ENCODE results near the gene GLIPR1.

Gene GLIPR1

DNA sequence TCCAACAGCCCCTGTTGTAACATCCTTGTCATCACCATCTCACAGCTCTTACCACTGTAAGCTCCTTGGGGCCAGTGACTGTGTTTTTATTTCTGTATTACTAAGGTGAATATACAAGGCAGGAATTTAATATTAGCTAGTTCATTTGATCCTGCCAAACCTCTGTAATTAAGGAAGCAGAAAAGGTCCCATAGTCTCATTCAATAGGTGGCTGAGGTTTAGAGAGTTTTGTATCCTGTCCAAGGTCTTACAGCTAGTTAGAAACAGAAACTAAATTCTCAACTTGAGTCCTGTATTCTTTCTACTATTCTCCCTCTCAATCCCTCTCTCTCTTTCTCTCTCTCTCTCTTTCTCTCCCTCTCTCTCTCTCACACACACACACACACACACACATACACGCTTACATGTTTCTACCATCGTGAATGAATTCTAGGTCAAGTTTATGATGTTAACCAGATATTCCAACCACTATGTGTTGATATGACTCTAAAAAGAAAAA is 543 bp upstream of the GLIPR1 start:
- Histone ChIP-seq H3K4me2 (ENCODE audit: insufficient read depth, low read length, poor library complexity, severe bottlenecking) (no peak overlapping the region), H3K18ac (ENCODE audit: low read length) (no peak overlapping the region), H3K4ac (ENCODE audit: low read length) (no peak overlapping the region), H3K23ac (ENCODE audit: low read depth, low read length, poor library complexity) (no peak overlapping the region), H4K91ac (ENCODE audit: low read depth, low read length, poor library complexity) (no peak overlapping the region), H3K14ac (ENCODE audit: low read length) (no peak overlapping the region), H2AFZ (ENCODE audit: low read length) (peak overlapping the region; percentile 68), H2BK12ac (ENCODE audit: low read length) (no peak overlapping the region), H2AK5ac (ENCODE audit: low read depth, low read length) (no peak overlapping the region), H4K8ac (ENCODE audit: low read depth, low read length) (no peak overlapping the region), H3K27ac (replicated peaks; ENCODE audit: low read length) (no peak overlapping the region), H3K36me3 (replicated peaks in 1 of 2; ENCODE audit: control insufficient read depth in 2 of 2, insufficient read depth in 2 of 2, low read length in 2 of 2) (no peaks in the 10 kb centered on the region), H2BK15ac (ENCODE audit: low read length) (no peak overlapping the region), H3K9me3 (replicated peaks in 1 of 2; ENCODE audit: control insufficient read depth in 2 of 2, insufficient read depth in 1 of 2, low read depth in 1 of 2, low read length in 2 of 2) (no peaks in the 10 kb centered on the region), H3K4me1 (ENCODE audit: control insufficient read depth in 2 of 2, insufficient read depth in 1 of 2, low read depth in 1 of 2, low read length in 2 of 2) (peaks cover 0 to 10% of the 10 kb centered on the region in 2 donors), H2BK120ac (ENCODE audit: low read depth, low read length) (no peak overlapping the region), H3K4me3 (ENCODE audit: low read length in 2 of 2) (no peak overlapping the region), H3K9ac (ENCODE audit: low read depth, low read length, poor library complexity) (no peak overlapping the region), H3K27me3 (ENCODE audit: control insufficient read depth in 3 of 3, insufficient read depth in 3 of 3, low read depth in 1 of 3, low read length in 3 of 3) (no peaks in the 10 kb centered on the region), H3K79me1 (ENCODE audit: low read depth, low read length) (no peaks in the 10 kb centered on the region), H2BK5ac (ENCODE audit: low read length) (no peak overlapping the region)
- DNase-seq (ENCODE audit: low spot score): no peak
- no CpG with 5 or more reads among the region's 2 CpGs for WGBS, 2 donors (ENCODE audit: extremely low coverage in 2 of 2, insufficient read length in 2 of 2, insufficient replicate concordance in 1 of 2)

DNA sequence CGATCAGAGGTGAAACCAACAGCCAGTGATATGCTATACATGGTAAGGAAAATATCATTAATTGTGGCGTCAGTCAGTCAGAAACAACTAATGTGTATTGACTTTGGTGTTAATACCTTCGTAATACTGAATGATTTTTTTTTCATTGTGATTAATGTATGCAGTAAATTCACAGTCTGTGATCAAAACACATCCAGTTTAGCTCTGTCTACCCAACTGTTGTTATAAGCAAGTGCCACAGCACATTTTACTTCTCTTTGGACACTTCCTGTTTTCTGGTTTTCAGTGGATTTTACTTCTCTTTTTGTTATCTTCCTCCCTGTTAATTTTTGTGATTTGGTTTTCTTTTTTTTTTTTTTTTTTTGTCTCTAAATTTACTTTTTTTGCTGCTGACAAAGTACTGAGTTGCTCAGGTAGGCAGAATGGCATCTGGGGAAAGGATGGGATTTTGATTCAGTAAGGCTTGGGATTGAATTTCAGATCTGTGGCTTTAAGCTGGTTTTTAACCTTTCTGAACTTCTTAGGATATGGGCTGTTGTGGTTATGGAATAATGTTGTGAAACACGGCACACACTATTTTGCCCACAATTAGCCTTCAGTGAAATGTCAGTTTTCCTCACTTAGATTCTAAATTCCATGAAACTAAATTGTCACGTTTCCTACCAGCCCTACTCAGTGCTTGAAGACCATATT is 604 bp downstream of the GLIPR1 start:
- H3K79me1 ChIP-seq (ENCODE audit: low read depth, low read length): no peaks in the 10 kb centered on the region
- no peak overlapping the region for H3K4me2 ChIP-seq (ENCODE audit: insufficient read depth, low read length, poor library complexity, severe bottlenecking)
- no peaks in the 10 kb centered on the region for H3K27me3 ChIP-seq (ENCODE audit: control insufficient read depth in 3 of 3, insufficient read depth in 3 of 3, low read depth in 1 of 3, low read length in 3 of 3)
- WGBS, 2 donors (ENCODE audit: extremely low coverage in 2 of 2, insufficient read length in 2 of 2, insufficient replicate concordance in 1 of 2): no CpG with 5 or more reads among the region's 5 CpGs
- no peak overlapping the region for H2BK5ac ChIP-seq (ENCODE audit: low read length)
- no peak overlapping the region for H2AK5ac ChIP-seq (ENCODE audit: low read depth, low read length)
- H4K8ac ChIP-seq (ENCODE audit: low read depth, low read length): no peak overlapping the region
- no peak overlapping the region for H3K4me3 ChIP-seq (ENCODE audit: low read length in 2 of 2)
- peak overlapping the region; percentile 68 for H2AFZ ChIP-seq (ENCODE audit: low read length)
- H3K18ac ChIP-seq (ENCODE audit: low read length): no peak overlapping the region
- H3K4ac ChIP-seq (ENCODE audit: low read length): no peak overlapping the region
- no peak overlapping the region for H3K23ac ChIP-seq (ENCODE audit: low read depth, low read length, poor library complexity)
- no peak overlapping the region for H3K27ac ChIP-seq (replicated peaks; ENCODE audit: low read length)
- peaks cover 0 to 10% of the 10 kb centered on the region in 2 donors for H3K4me1 ChIP-seq (ENCODE audit: control insufficient read depth in 2 of 2, insufficient read depth in 1 of 2, low read depth in 1 of 2, low read length in 2 of 2)
- no peak overlapping the region for H3K14ac ChIP-seq (ENCODE audit: low read length)
- no peak overlapping the region for H2BK120ac ChIP-seq (ENCODE audit: low read depth, low read length)
- no peak overlapping the region for H3K9ac ChIP-seq (ENCODE audit: low read depth, low read length, poor library complexity)
- no peak overlapping the region for H2BK15ac ChIP-seq (ENCODE audit: low read length)
- no peak overlapping the region for H2BK12ac ChIP-seq (ENCODE audit: low read length)
- DNase-seq (ENCODE audit: low spot score): no peak
- H3K9me3 ChIP-seq (replicated peaks in 1 of 2; ENCODE audit: control insufficient read depth in 2 of 2, insufficient read depth in 1 of 2, low read depth in 1 of 2, low read length in 2 of 2): no peaks in the 10 kb centered on the region
- no peaks in the 10 kb centered on the region for H3K36me3 ChIP-seq (replicated peaks in 1 of 2; ENCODE audit: control insufficient read depth in 2 of 2, insufficient read depth in 2 of 2, low read length in 2 of 2)
- H4K91ac ChIP-seq (ENCODE audit: low read depth, low read length, poor library complexity): no peak overlapping the region

DNA sequence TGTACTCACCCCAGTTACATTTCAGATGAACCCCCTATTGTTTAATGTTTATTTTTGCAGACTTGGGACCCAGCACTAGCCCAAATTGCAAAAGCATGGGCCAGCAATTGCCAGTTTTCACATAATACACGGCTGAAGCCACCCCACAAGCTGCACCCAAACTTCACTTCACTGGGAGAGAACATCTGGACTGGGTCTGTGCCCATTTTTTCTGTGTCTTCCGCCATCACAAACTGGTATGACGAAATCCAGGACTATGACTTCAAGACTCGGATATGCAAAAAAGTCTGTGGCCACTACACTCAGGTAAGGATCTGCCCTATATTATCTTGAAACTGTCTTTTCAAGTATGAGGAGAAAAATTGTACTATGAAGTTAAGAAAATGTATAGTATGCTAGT is 1.2 kb downstream of the GLIPR1 start:
- no peaks in the 10 kb centered on the region for H3K79me1 ChIP-seq (ENCODE audit: low read depth, low read length)
- no peak overlapping the region for H3K9ac ChIP-seq (ENCODE audit: low read depth, low read length, poor library complexity)
- no peak overlapping the region for H3K4me2 ChIP-seq (ENCODE audit: insufficient read depth, low read length, poor library complexity, severe bottlenecking)
- H3K23ac ChIP-seq (ENCODE audit: low read depth, low read length, poor library complexity): no peak overlapping the region
- no peak overlapping the region for H3K4me3 ChIP-seq (ENCODE audit: low read length in 2 of 2)
- H2AK5ac ChIP-seq (ENCODE audit: low read depth, low read length): no peak overlapping the region
- no peak for DNase-seq (ENCODE audit: low spot score)
- H2BK5ac ChIP-seq (ENCODE audit: low read length): no peak overlapping the region
- no peaks in the 10 kb centered on the region for H3K27me3 ChIP-seq (ENCODE audit: control insufficient read depth in 3 of 3, insufficient read depth in 3 of 3, low read depth in 1 of 3, low read length in 3 of 3)
- H3K18ac ChIP-seq (ENCODE audit: low read length): no peak overlapping the region
- WGBS, 2 donors (ENCODE audit: extremely low coverage in 2 of 2, insufficient read length in 2 of 2, insufficient replicate concordance in 1 of 2): no CpG with 5 or more reads among the region's 4 CpGs
- no peak overlapping the region for H4K91ac ChIP-seq (ENCODE audit: low read depth, low read length, poor library complexity)
- H2BK120ac ChIP-seq (ENCODE audit: low read depth, low read length): no peak overlapping the region
- no peak overlapping the region for H3K4ac ChIP-seq (ENCODE audit: low read length)
- no peak overlapping the region for H2BK12ac ChIP-seq (ENCODE audit: low read length)
- no peak overlapping the region for H4K8ac ChIP-seq (ENCODE audit: low read depth, low read length)
- H2AFZ ChIP-seq (ENCODE audit: low read length): peak overlapping the region; percentile 68
- H3K36me3 ChIP-seq (replicated peaks in 1 of 2; ENCODE audit: control insufficient read depth in 2 of 2, insufficient read depth in 2 of 2, low read length in 2 of 2): no peaks in the 10 kb centered on the region
- no peak overlapping the region for H3K27ac ChIP-seq (replicated peaks; ENCODE audit: low read length)
- no peak overlapping the region for H3K14ac ChIP-seq (ENCODE audit: low read length)
- no peaks in the 10 kb centered on the region for H3K9me3 ChIP-seq (replicated peaks in 1 of 2; ENCODE audit: control insufficient read depth in 2 of 2, insufficient read depth in 1 of 2, low read depth in 1 of 2, low read length in 2 of 2)
- peaks cover 0 to 10% of the 10 kb centered on the region in 2 donors for H3K4me1 ChIP-seq (ENCODE audit: control insufficient read depth in 2 of 2, insufficient read depth in 1 of 2, low read depth in 1 of 2, low read length in 2 of 2)
- no peak overlapping the region for H2BK15ac ChIP-seq (ENCODE audit: low read length)

DNA sequence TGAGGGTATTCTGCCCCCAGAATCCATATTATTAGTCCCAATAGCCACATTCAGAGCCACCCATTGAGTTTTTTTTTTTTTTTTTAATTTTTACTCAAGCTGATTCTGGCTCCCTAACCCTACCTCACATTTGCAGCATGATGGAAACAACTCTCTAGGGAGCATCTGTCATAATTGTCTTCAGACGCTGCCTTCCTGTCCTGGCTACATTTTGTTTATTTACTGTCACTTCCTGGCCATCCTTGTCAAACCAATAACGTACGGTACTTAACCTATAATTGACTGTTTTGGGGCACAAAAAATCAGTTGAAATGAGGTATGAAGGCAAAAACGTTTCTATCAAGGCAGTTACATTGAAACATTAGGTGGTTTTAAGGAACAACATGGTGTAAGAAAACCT is 2.1 kb downstream of the GLIPR1 start:
- Histone ChIP-seq H3K18ac (ENCODE audit: low read length) (no peak overlapping the region), H3K4me3 (ENCODE audit: low read length in 2 of 2) (no peak overlapping the region), H3K9me3 (replicated peaks in 1 of 2; ENCODE audit: control insufficient read depth in 2 of 2, insufficient read depth in 1 of 2, low read depth in 1 of 2, low read length in 2 of 2) (no peaks in the 10 kb centered on the region), H3K4me2 (ENCODE audit: insufficient read depth, low read length, poor library complexity, severe bottlenecking) (no peak overlapping the region), H2BK120ac (ENCODE audit: low read depth, low read length) (no peak overlapping the region), H3K14ac (ENCODE audit: low read length) (no peak overlapping the region), H3K79me1 (ENCODE audit: low read depth, low read length) (no peaks in the 10 kb centered on the region), H3K4me1 (ENCODE audit: control insufficient read depth in 2 of 2, insufficient read depth in 1 of 2, low read depth in 1 of 2, low read length in 2 of 2) (peaks cover 2 to 10% of the 10 kb centered on the region in 2 donors), H3K27ac (replicated peaks; ENCODE audit: low read length) (no peak overlapping the region), H2BK5ac (ENCODE audit: low read length) (no peak overlapping the region), H3K36me3 (replicated peaks in 1 of 2; ENCODE audit: control insufficient read depth in 2 of 2, insufficient read depth in 2 of 2, low read length in 2 of 2) (no peaks in the 10 kb centered on the region), H2AK5ac (ENCODE audit: low read depth, low read length) (no peak overlapping the region), H3K27me3 (ENCODE audit: control insufficient read depth in 3 of 3, insufficient read depth in 3 of 3, low read depth in 1 of 3, low read length in 3 of 3) (no peaks in the 10 kb centered on the region), H2BK12ac (ENCODE audit: low read length) (no peak overlapping the region), H3K9ac (ENCODE audit: low read depth, low read length, poor library complexity) (no peak overlapping the region), H4K8ac (ENCODE audit: low read depth, low read length) (no peak overlapping the region), H4K91ac (ENCODE audit: low read depth, low read length, poor library complexity) (no peak overlapping the region), H3K4ac (ENCODE audit: low read length) (no peak overlapping the region), H3K23ac (ENCODE audit: low read depth, low read length, poor library complexity) (no peak overlapping the region), H2BK15ac (ENCODE audit: low read length) (no peak overlapping the region), H2AFZ (ENCODE audit: low read length) (no peak overlapping the region)
- no peak for DNase-seq (ENCODE audit: low spot score)
- no CpG with 5 or more reads among the region's 4 CpGs for WGBS, 2 donors (ENCODE audit: extremely low coverage in 2 of 2, insufficient read length in 2 of 2, insufficient replicate concordance in 1 of 2)
